IgD-negative memory B cell (primary cell): ENCODE data around the gene CCNI2. TPM values are rescaled to one million over a fixed set of nuclear protein-coding genes. Genes with fewer than 3 reads are reported as not detected.

Experiments used
- H3K27ac Mint-ChIP-seq, 3 donors: one replicate each; pipeline ENCODE4 v1.8.0; 2020 to 2022; ENCODE audit warnings: mild to moderate bottlenecking in 3 of 3, mixed read lengths in 3 of 3, moderate library complexity in 1 of 3
- H3K27me3 Mint-ChIP-seq: one replicate; pipeline ENCODE4 v1.8.0; 2021; ENCODE audit warnings: mixed read lengths
- H3K36me3 Mint-ChIP-seq: one replicate; pipeline ENCODE4 v1.8.0; 2020; ENCODE audit warnings: mild to moderate bottlenecking, mixed read lengths
- H3K4me1 Mint-ChIP-seq, 3 donors: one replicate each; pipeline ENCODE4 v1.8.0; 2020 to 2022; ENCODE audit warnings: mixed read lengths in 3 of 3, mild to moderate bottlenecking in 1 of 3
- H3K4me3 Mint-ChIP-seq, 4 donors: one replicate each; pipeline ENCODE4 v1.8.0; 2020 to 2022; ENCODE audit warnings: mild to moderate bottlenecking in 4 of 4, mixed read lengths in 4 of 4, moderate library complexity in 3 of 4
- H3K9me3 Mint-ChIP-seq, 3 donors: one replicate each; pipeline ENCODE4 v1.8.0; 2020 to 2021; ENCODE audit warnings: mixed read lengths in 3 of 3, mild to moderate bottlenecking in 1 of 3
- polyA plus RNA-seq: library from polyadenylated mRNA; unstranded; fragments of 300-500 nt; fragmentation: Illumina TruSeq; gene quantifications from one replicate; pipeline ENCODE4 v1.2.3, GENCODE V29; 2021

CCNI2 gene
- polyA plus RNA-seq, 1 donor from 2014 or later, result 0.51 TPM

GRCh38 chr5:132778129-132778528 lies 30.9 kb downstream of the CCNI2 start:
- no peaks in the 10 kb centered on the region for H3K36me3 Mint-ChIP-seq
- H3K9me3 Mint-ChIP-seq, result no peaks in the 10 kb centered on the region
- peaks cover 0 to 7% (median 2%) of the 10 kb centered on the region in 3 donors for H3K4me1 Mint-ChIP-seq
- peaks cover 18% of the 10 kb centered on the region for H3K27me3 Mint-ChIP-seq
- H3K27ac Mint-ChIP-seq, result peak overlapping the region in 1 of 3 donors; percentile 45
- H3K4me3 Mint-ChIP-seq, result peak overlapping the region; percentile 74 to 86 (median 82)

GRCh38 chr5:132778856-132779255 lies 31.6 kb downstream of the CCNI2 start:
- H3K27me3 Mint-ChIP-seq, result peaks cover 20% of the 10 kb centered on the region
- H3K36me3 Mint-ChIP-seq, result no peaks in the 10 kb centered on the region
- no peak overlapping the region for H3K27ac Mint-ChIP-seq
- H3K4me1 Mint-ChIP-seq, result peaks cover 0 to 7% (median 2%) of the 10 kb centered on the region in 3 donors
- H3K9me3 Mint-ChIP-seq, result no peaks in the 10 kb centered on the region
- H3K4me3 Mint-ChIP-seq, result peak overlapping the region in 1 of 4 donors; percentile 83

DNA sequence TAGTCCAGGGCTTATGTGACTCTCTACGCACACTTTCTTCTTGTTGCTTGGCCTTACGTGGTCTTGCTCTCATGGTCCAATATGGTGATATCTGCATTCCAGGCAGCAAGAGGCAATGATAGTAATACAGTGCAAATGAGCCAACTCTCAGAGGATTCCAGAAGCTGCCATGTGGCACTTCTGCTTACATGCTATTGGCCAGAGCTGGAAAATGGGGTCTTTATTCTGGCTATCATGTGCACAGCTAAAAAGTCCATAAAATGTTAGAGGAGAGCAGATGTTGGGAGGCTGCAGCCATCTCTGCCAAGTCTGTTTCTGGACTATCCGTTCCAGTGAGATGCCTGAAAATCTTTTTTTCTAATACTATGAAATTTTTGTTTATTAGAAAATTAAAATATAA lies 32.7 kb downstream of the CCNI2 start:
- Mint-ChIP-seq H3K4me1 (peaks cover 0 to 7% (median 2%) of the 10 kb centered on the region in 3 donors), H3K27ac (no peak overlapping the region), H3K9me3 (no peaks in the 10 kb centered on the region), H3K4me3 (no peak overlapping the region), H3K27me3 (peaks cover 22% of the 10 kb centered on the region), H3K36me3 (no peaks in the 10 kb centered on the region)

DNA sequence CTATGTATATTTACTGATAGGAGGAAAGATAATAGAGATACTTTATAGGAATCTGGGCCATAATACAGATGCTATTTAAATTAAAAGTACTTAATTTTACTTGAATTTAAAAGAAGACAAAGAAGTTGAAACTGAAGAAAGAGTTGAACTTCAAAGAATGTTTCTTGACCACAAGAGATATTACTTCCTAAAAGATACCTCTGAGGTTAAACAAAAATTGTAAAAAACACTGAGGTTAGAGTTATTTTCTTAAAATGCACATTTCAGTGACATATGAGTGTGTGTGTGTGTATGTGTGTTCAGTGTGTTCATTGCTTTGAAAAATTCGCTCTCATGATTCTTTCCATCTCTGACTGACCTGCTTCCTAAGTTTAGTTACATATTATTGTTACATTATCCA lies 33.4 kb downstream of the CCNI2 start:
- peaks cover 26% of the 10 kb centered on the region for H3K27me3 Mint-ChIP-seq
- H3K27ac Mint-ChIP-seq, result no peak overlapping the region
- H3K36me3 Mint-ChIP-seq, result no peaks in the 10 kb centered on the region
- no peaks in the 10 kb centered on the region for H3K9me3 Mint-ChIP-seq
- peak overlapping the region in 1 of 4 donors; percentile 21 for H3K4me3 Mint-ChIP-seq
- peaks cover 2 to 7% (median 2%) of the 10 kb centered on the region in 3 donors for H3K4me1 Mint-ChIP-seq

GRCh38 chr5:132781029-132781428 lies 33.8 kb downstream of the CCNI2 start:
- no peak overlapping the region for H3K27ac Mint-ChIP-seq
- H3K36me3 Mint-ChIP-seq, result no peaks in the 10 kb centered on the region
- peaks cover 2 to 7% (median 2%) of the 10 kb centered on the region in 3 donors for H3K4me1 Mint-ChIP-seq
- H3K9me3 Mint-ChIP-seq, result no peaks in the 10 kb centered on the region
- peaks cover 29% of the 10 kb centered on the region for H3K27me3 Mint-ChIP-seq
- peak overlapping the region in 1 of 4 donors; percentile 21 for H3K4me3 Mint-ChIP-seq

- peaks cover 2 to 7% (median 2%) of the 10 kb centered on the region in 3 donors for H3K4me1 Mint-ChIP-seq
- peaks cover 1% of the 10 kb centered on the region for H3K36me3 Mint-ChIP-seq
- H3K9me3 Mint-ChIP-seq, result no peaks in the 10 kb centered on the region
- H3K27ac Mint-ChIP-seq, result no peak overlapping the region
- H3K4me3 Mint-ChIP-seq, result no peak overlapping the region
- peaks cover 32% of the 10 kb centered on the region for H3K27me3 Mint-ChIP-seq
Observed at GRCh38 chr5:132782101-132782500, 34.9 kb downstream of the CCNI2 start.

DNA sequence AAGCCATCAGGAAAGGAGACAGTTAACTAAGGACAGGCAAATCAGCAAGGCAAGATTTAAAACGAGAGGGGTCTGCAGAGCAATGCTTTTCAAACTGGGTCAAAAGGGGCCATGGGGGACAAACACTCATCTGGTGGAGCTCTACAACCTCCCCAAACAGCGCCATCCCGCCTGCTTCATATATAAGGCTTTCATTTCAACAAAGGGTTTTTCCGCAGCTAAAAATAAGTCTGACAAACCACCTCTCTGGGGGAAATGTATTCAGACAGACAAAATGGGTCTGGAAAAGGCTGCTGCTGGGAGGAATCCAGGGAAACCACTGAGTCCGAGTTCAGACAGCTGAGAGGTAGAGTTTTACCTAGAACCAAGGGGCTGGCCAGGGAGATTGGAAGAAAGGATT lies 38.1 kb downstream of the CCNI2 start:
- H3K4me3 Mint-ChIP-seq, result no peak overlapping the region
- H3K27me3 Mint-ChIP-seq, result peaks cover 34% of the 10 kb centered on the region
- H3K4me1 Mint-ChIP-seq, result peaks cover 0 to 4% (median 0%) of the 10 kb centered on the region in 3 donors

DNA sequence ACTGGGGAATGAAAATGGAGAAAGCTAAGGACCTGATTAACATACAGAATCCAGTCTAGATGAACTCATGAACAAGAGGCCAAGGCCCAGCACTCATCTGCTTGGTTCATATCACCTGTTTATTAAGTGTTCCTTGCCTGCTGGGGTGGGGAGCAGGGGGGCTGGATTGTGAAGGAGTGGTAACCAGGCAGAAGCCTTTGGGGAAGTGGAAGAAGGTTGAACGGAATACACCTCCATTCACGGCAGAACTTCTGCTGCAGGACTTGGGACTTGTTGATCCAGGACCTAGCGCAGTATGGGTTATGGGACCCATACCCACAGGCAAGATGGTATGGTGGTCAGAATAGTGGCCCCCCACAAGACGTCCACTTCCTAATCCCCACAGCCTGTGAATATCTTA lies 38.6 kb downstream of the CCNI2 start:
- no peaks in the 10 kb centered on the region for H3K9me3 Mint-ChIP-seq
- peaks cover 4% of the 10 kb centered on the region for H3K36me3 Mint-ChIP-seq
- no peak overlapping the region for H3K27ac Mint-ChIP-seq
- no peak overlapping the region for H3K4me3 Mint-ChIP-seq
- peaks cover 32% of the 10 kb centered on the region for H3K27me3 Mint-ChIP-seq
- H3K4me1 Mint-ChIP-seq, result peaks cover 0 to 4% (median 0%) of the 10 kb centered on the region in 3 donors

More for the DNA sequence above, 38.1 kb downstream of the CCNI2 start:
- H3K27ac Mint-ChIP-seq, result no peak overlapping the region
- no peaks in the 10 kb centered on the region for H3K9me3 Mint-ChIP-seq
- H3K36me3 Mint-ChIP-seq, result peaks cover 3% of the 10 kb centered on the region

DNA sequence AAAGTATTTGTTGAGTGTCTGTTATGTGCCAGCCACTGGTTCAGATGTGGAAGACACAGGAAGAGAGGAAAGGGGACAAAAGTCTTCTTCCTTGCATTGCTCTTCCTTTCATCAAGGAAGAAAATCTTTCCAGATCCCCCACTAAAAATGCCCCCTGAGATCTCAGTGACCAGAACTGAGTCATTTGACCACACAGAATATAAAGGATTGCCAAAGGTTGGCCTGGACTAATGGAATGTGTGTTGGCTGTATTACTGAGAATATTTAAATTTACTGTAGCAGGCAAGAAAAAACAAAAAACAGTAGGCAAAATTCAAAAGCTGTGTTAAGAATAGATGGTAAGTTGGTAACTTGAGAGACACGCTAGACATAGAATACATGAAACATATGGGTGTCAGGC lies 39.9 kb downstream of the CCNI2 start:
- Mint-ChIP-seq H3K27me3 (peaks cover 24% of the 10 kb centered on the region), H3K27ac (no peak overlapping the region), H3K4me3 (no peak overlapping the region), H3K4me1 (peaks cover 0 to 4% (median 0%) of the 10 kb centered on the region in 3 donors), H3K9me3 (no peaks in the 10 kb centered on the region), H3K36me3 (peaks cover 4% of the 10 kb centered on the region)

- Mint-ChIP-seq H3K36me3 (peaks cover 4% of the 10 kb centered on the region), H3K9me3 (no peaks in the 10 kb centered on the region), H3K4me3 (no peak overlapping the region), H3K27me3 (peaks cover 21% of the 10 kb centered on the region), H3K27ac (no peak overlapping the region), H3K4me1 (peaks cover 0 to 4% (median 0%) of the 10 kb centered on the region in 3 donors)
Observed at GRCh38 chr5:132788508-132788907, 41.3 kb downstream of the CCNI2 start.

DNA sequence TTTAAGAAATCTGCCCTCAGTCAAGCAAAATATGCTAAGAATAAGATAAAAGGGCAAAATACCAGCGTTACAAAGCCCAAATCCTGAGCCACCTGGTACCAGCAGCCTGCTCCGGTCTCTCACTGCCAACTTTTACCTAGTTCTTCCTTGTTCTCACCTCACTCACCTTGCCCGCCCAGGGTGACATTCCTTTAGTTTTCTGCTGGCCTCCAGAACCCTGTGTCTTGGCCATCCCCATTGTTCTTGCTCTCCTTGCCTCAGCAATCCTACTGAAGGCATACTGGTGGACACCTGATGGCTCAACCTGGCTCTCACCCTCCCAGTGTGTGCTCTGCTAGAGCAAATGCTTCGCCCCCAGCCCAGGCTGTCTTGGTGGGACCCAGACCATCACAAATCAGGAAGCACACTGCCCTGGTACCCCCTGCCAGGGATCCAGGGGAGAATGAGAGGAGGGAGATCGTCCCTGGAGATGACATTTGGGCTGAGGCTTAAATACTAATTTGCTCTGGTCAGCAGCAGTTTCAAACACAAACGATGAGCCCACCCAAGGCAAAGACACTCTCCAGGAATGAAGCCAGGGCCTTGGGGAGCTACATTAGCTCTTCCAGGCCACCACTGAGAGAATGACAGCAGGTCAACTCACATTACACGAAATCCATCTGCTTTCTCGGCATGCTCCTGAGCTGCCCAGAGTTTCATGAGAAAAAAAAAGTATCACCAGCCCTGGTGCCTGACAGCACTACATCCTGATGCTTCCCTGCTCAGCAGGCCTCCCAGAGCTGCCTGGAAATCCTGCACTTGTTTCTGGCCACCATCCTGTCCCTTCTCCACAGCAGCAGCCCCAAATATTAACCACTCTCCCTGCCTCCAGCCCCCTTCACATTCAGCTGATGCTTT lies 42.0 kb downstream of the CCNI2 start:
- no peaks in the 10 kb centered on the region for H3K9me3 Mint-ChIP-seq
- peaks cover 4% of the 10 kb centered on the region for H3K36me3 Mint-ChIP-seq
- peaks cover 0 to 4% (median 0%) of the 10 kb centered on the region in 3 donors for H3K4me1 Mint-ChIP-seq
- H3K4me3 Mint-ChIP-seq, result no peak overlapping the region
- peaks cover 22% of the 10 kb centered on the region for H3K27me3 Mint-ChIP-seq
- no peak overlapping the region for H3K27ac Mint-ChIP-seq

GRCh38 chr5:132790201-132790865 lies 43.1 kb downstream of the CCNI2 start:
- Mint-ChIP-seq H3K27ac (no peak overlapping the region), H3K4me3 (no peak overlapping the region), H3K4me1 (peaks cover 0 to 2% (median 0%) of the 10 kb centered on the region in 3 donors), H3K36me3 (peaks cover 4% of the 10 kb centered on the region), H3K9me3 (no peaks in the 10 kb centered on the region), H3K27me3 (peaks cover 19% of the 10 kb centered on the region)

GRCh38 chr5:132791026-132791425 lies 43.8 kb downstream of the CCNI2 start:
- Mint-ChIP-seq H3K4me1 (peaks cover 0 to 2% (median 0%) of the 10 kb centered on the region in 3 donors), H3K9me3 (no peaks in the 10 kb centered on the region), H3K27me3 (peaks cover 15% of the 10 kb centered on the region), H3K36me3 (peaks cover 4% of the 10 kb centered on the region), H3K4me3 (no peak overlapping the region), H3K27ac (no peak overlapping the region)

GRCh38 chr5:132797651-132798050 lies 50.4 kb downstream of the CCNI2 start:
- peak overlapping the region in 1 of 3 donors; percentile 5 for H3K27ac Mint-ChIP-seq
- peaks cover 21% of the 10 kb centered on the region for H3K27me3 Mint-ChIP-seq
- H3K36me3 Mint-ChIP-seq, result no peaks in the 10 kb centered on the region
- no peak overlapping the region for H3K4me3 Mint-ChIP-seq
- no peaks in the 10 kb centered on the region for H3K4me1 Mint-ChIP-seq
- H3K9me3 Mint-ChIP-seq, result no peaks in the 10 kb centered on the region

DNA sequence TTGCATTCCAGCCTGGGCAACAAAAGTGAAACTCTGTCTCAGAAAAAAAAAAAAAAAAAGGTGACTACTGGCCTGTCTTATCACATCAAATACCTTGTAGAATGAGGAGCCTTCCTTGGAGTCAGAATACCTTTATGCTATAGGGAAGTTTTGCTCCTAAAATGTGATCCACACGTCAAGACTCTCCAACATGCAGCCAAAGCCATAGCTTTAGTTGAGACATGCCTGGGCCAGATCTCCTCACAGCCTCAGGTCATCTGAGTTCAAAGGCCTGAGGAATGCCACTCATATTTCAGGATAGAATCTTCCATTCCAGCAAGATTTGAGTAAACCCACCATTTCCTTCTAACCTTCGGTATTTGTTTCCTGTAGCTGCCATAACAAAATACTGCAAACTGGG lies 52.2 kb downstream of the CCNI2 start:
- H3K4me3 Mint-ChIP-seq, result no peak overlapping the region
- H3K4me1 Mint-ChIP-seq, result peaks cover 3 to 5% (median 4%) of the 10 kb centered on the region in 3 donors
- H3K27ac Mint-ChIP-seq, result no peak overlapping the region
- H3K36me3 Mint-ChIP-seq, result no peaks in the 10 kb centered on the region
- H3K27me3 Mint-ChIP-seq, result peaks cover 17% of the 10 kb centered on the region
- H3K9me3 Mint-ChIP-seq, result no peaks in the 10 kb centered on the region
